GM18505 (cell line): ENCODE measurements around the gene OVCH2.

Experiments
- ATAC-seq: cut with Tn5 transposase; IDR thresholded peaks from one replicate; pipeline ENCODE4 v1.9.1; 2021; ENCODE audit not compliant: unreplicated experiment
- POLR2A ChIP-seq: IDR thresholded peaks from 4 replicates; pipeline ENCODE4 v1.6.1; 2011; ENCODE audit warnings: borderline replicate concordance; ENCODE audit not compliant: insufficient read depth, insufficient read length; ENCODE audit errors: extremely low read depth

The OVCH2 gene

DNA sequence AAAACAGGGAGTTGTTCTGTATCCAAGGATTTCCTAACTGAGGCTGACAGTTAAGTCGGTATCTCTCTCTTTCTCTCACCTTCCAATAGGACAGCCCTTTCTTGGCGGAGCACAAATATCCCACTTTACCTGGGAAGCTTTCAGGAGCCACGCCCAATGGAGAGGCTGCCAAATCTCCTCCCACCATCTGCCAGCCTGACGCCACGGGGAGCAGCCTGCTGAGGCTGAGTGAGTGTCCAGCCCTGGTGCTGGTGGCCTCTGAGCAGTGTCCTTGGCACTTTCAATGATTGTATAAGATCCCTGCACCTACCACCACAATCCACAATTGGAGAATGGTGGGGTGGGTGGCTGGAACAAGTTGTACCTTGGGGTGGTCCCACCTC lies 66.6 kb downstream of the OVCH2 start:
- TF ChIP-seq POLR2A = no peak
- ATAC-seq = no peak
